ENCODE measurements around the gene PAMR1.
A peak's percentile ranks its signal among the peaks of the same experiment; 100 is the strongest.
"Not testable (repeated sequence)": the region's sequence is repeated elsewhere in the genome, so short reads cannot be mapped to it uniquely, and the experiment has no call there.

The PAMR1 gene, protein sequence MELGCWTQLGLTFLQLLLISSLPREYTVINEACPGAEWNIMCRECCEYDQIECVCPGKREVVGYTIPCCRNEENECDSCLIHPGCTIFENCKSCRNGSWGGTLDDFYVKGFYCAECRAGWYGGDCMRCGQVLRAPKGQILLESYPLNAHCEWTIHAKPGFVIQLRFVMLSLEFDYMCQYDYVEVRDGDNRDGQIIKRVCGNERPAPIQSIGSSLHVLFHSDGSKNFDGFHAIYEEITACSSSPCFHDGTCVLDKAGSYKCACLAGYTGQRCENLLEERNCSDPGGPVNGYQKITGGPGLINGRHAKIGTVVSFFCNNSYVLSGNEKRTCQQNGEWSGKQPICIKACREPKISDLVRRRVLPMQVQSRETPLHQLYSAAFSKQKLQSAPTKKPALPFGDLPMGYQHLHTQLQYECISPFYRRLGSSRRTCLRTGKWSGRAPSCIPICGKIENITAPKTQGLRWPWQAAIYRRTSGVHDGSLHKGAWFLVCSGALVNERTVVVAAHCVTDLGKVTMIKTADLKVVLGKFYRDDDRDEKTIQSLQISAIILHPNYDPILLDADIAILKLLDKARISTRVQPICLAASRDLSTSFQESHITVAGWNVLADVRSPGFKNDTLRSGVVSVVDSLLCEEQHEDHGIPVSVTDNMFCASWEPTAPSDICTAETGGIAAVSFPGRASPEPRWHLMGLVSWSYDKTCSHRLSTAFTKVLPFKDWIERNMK

DNA sequence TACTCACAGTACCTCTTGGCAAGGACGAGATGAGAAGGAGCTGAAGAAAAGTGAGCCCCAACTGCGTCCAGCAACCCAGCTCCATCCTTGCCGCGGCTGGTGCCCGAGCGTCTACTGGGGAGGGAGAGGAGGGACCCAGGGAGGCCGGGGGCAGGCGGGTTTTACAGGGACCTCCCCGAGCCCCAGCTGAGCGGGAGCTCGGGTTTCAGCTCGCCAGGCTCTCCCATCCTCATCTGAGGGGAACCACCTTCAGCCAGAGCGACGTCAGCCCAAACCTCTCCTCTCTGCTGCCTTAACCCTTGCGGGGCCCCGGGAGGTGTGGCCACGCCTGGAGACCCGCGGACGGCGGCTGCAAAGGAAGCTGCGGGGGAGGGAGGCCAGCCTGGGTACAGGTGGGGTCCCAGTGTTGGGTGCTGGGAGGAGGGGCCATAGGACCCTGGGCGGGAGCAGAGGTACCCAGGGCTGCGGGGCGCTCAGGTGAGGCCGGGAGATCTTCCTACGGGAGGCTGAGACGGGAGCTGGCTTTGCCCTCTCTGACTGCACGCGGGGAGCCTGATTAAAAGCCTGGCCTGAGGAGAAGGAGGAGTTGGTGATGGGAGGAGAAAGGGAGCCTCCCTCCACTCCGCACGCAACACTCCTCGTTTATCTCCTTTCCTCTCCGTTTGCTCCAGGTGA is at the start of gene PAMR1:
TSS of gene PAMR1 (minus strand) at position 116 of the 675 bp plus-strand sequence. CDS start at position 85, 31 bp downstream.
- DNase-seq: peak; percentile 19 to 21

DNA sequence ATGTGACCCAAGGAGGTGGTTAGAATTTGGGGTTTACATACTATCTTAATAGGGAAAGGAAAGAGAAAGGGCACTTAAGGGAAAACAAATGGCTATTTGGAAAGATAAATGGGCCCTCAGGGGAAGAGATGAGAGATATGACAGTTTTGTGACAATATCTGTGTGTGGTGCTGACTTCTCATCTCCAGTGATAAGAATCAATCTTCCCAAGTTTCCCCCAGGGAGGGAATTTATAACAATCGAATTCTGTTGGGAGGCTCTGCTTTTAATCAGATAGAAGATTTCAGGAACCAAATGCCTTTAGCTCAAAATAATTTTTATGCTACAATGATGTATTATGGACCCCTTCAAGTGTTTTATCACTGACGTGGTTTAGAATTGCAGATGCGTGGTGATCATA is 46.3 kb upstream of the PAMR1 start:
- DNase-seq: no peak

DNA sequence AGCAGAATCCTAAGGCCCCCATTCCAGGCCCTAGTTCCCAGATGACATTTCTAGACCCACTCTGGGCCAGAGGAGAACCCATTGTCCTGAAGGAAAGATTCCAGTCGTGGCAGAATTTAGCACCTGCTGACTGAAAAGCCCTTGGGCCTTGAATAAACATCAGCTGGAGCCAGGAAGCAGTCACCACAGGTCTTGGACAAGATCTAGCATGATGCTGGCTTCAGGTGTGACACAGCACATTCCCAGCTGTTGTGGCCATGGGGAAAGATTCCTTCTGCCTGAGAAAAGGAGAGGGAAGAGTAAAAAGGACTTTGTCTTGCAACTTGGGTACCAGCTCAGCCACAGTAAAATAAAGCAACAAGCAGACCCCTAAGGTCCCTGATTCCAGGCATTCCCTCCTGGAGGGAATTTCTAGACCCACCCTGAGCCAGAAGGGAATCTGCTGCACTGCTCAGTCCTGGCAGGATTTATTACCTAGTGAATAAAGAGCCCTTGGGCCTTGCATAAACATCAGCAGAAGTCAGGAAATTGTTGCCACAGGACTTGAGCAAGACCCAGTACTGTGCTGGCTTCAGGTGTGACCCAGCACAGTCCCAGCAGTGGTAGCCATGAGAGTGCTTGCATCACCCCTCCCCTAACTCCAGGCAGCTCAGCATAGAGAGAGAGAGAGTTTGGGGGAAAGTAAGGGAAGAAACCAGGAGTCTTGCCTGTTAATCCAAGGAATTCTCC is 42.5 kb upstream of the PAMR1 start:
- DNase-seq: no peak

DNA sequence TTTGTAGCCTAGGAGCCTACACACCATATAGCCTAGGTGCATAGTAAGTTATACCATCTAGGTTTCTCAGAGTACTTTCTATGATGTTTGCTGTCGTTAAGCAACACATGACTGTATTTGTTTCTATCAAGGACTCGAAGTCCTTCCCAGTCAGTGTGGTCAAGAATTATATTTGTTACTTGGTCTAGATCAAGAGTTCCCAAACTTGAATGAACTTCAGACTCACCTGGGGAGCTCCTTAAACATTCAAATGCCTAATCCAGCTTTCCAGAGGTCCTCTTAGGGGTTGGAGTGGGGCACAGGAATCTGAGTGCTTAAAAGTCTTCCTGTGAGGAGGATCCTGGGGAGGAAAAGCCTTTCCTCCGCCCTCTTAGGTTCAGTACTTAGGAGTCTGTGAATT is 41.5 kb upstream of the PAMR1 start:
- DNase-seq: no peak

DNA sequence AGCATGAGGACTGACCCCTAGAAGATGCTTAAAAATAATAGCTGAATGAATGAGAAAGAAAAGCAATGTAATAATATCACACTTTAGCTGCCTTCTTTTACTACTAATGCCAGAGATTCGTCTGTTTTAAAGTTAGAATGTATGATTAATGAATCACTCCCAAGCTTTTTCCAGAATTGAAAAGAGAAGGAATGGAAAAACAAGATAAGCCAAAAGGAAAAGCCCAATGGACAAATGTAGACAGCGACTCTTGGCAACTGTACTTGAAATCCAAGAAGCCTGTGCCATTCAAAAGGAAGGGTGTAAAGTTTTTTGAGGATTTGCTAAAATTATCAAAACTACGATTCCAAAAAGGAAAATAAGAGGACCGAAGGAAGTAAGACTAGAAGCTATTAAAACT is 40.8 kb upstream of the PAMR1 start:
- no peak for DNase-seq

DNA sequence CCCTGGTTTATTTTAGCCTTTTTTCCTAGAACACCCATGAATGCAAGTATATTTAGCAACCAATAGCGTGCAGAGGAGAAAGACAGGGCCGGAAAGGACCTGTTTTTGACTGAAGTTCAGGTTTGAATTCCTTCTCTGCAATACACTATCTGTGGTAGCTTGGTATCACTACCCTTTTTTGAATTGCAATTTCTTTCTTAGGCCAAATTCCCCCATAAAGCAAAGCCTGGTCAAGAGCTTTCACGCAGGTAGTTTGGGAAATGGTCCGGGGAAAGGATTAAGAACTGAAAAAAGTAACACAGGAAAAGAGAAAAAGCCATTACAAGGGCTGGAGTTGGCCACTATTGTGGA is 38.8 kb upstream of the PAMR1 start:
- no peak for DNase-seq

DNA sequence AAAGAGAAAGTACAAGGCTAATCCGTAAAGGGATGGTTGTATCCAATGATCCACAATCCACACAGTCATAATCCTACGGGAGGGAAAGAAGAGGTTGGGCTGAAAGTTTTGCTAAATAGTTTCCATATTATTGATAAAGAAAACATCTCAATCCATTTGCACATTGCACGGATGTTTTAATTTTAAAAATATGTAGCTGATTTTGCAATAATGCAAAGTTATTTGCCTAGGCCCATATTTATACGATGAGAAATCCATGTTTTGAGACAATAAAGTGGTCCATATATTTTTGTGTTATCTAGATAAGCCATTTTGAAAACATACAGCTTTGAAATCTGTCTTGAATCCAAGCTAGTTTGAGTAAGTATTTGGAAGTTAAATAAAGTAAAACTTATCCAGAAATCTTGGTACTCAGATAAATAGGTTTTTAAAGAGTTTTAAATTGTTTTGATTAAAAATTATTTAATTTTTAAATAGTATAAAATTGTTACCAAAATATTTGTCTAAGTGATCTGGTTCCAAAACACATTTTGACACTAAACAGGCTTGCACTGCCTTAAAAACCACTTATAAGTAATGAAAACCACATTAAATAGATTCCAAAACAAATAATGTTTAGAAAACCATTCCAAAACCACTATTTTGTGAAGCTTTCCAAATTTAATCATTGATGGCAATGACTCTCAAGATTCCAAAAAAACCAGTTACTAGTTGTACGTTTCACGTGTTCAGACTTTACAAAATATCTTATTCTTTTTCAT is 38.2 kb upstream of the PAMR1 start:
- DNase-seq: no peak

DNA sequence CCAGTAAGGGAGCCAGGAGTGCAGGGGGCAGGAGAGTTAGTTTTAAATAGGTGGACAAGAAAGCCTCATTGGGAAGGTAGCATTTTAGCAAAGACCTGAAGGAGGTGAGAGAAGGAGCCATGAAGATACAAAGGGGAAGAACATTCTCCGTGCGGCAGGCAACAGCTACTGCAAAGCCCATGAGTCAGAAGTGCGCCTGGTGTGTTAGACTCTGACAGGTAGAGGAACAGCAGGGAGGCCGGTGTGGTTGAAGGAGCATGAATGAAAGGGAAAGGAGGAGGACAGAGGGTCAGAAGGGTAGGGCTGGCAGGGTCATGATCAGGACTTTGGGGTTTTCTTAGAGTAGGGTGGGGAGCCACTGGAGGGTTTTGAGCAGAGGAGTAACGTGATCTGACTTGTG is 34.5 kb upstream of the PAMR1 start:
- DNase-seq: no peak

DNA sequence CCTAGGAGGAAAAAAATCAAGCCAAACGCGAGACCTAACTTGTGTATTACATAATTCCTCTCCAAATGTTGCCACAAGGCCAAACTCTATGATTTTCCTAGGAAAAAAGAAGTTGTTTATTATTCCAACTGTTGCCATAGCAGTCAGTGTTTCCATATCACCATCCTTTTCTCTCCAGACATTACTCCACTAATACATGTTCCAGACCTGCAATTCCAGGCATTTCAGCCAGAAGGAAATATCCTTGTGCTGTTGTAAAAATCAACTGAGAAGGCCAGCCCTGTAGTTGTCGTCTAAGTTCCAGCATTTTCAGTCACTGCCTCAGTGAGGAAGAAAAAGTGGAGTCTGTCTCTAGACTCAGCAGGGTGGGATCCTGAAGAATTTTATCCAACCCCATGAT is 33.1 kb upstream of the PAMR1 start:
- no peak for DNase-seq

DNA sequence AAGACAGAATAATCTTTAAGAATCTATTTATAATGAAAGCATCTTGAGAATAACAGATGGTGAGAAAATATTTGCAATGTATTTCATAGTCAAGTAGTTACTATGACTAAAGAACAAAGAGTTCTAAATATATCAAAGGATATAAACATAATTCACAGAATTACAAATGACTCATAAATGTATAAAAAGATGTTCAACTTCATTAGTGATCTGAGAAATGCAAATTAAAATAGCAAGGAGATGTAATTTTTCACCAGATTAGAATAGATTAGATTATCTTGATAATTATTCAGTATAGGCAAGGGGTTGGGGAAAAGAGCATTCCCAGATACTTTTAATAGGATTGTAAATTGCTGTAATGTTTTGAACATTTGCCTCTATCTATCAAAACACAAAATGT is 30.1 kb upstream of the PAMR1 start:
- no peak for DNase-seq

DNA sequence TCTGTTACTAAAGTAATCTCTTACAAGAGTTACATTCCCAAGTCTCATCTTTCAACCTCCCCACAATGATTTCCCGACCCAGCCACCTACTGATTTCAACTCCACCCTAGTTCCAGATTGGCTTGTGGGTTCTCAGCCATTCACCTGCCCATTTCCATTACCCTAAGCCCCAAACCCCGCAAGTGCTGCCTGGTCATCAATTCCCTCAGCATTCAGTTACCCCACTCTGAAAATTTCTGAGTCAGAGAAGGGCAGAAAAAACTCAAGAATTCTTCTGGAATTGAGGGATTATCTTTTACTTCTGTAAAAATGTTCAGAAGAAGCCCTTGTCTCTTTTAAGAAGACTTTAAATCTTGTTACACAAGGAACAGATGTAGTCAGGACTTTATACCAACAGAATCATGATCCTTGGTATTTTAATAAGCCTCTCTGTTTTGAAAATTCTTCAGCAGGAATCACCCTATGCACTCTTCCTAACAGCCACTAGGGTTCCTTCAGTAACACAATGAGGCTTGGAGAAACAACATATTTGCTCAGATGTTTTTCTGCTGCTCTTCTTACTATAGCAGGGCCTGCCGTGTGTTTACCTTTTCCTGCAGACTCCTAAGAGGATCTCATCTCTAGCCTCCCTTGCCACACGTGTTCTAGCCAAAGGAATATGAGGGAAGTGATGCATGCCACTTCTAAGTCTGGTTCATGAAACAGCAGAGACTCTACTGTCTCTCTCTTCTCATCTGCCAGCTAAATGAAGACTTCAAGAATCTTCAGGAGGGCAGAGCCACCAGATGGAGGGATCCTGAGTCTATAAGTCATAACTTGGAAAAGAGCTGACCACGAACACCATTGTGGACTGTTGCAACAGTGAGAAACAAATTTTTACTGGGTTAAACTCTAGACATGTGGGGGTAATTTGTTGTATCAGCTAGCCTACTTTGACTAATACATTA is 29.3 kb upstream of the PAMR1 start:
- DNase-seq: no peak

DNA sequence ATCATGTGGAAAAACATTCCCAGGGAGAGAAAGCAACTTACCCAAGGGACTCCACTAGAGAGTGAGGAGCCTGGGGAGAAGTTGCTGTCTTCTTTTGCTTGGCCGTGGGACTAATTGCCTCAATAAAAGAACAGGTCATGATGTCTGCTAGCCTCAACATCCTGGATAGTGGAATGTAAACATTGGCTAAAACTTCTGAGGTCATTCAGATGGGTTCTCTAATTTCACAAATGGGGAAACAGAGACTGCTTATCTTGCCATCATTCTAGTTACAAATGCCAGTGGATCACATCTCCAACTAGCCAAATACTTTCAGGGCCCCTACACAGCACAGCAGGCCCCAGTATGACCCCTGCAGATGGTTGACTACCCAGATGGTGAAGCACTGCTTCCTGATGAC is 28.4 kb upstream of the PAMR1 start:
- DNase-seq: no peak

DNA sequence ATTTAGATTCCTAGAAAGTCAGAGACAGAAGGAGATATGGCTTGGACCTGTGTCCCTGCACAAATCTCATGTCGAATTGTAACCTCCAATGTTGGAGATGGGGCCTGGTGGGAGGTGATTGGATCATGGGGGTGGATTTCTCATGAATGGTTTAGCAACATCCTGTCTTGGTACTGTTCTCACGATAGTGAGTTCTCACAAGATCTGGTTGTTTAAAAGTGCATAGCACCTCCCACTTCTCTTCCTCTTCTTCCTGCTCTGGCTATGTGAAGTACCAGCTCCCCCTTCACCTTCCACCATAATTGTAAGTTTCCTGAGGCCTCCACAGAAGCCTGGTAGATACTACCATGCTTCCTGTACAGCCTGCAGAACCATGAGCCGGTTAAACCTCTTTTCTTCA is 27.6 kb upstream of the PAMR1 start:
- DNase-seq: no peak

DNA sequence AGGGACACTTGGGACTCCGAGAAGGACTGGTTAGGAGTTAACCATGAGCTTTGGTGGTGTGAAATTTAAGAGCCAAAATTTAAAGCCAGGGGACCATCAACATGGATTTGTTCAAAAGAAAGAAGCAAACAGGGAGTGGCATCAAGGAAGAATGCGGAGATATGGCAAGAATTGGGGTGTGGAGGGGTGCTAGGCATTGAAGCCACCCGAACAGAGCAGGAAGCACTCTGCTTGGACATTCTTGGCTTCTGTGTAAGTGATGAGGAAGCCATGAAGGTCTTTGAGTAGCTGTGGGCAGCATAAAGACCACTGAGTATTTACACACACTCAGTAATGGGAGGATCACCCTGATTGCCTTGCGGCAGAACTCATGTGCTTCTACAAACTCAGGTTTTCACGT is 27.2 kb upstream of the PAMR1 start:
- no peak for DNase-seq

DNA sequence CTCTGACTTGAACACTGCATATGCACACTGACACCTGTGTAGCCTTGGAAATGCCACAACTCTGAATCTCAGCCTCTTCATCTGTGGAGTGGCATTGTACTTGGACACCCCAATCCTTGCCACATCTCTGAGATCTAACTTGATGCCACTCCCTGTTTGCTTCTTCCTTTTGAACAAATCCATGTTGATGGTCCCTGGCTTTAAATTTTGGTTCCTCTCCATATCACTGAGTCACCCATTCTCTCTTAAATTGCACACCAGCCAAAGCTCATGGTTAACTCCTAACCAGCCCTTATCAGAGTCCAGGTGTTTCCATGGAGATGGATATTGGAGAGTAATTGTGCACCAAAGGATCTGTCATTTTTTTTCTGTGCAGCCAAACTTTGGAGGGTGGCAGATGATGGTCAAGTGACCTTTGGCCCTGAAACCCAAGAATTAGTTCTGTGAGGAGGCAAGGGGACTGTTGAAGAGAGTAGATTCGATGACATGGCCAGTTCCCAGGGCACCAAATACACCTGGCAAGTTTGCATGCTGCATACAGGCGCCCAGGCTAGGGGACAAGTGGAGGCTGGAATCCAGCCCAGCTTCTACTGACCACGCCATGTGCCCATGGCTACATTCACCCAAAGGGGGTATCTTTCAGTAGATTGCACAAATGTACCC is 25.1 kb upstream of the PAMR1 start:
- DNase-seq: no peak

DNA sequence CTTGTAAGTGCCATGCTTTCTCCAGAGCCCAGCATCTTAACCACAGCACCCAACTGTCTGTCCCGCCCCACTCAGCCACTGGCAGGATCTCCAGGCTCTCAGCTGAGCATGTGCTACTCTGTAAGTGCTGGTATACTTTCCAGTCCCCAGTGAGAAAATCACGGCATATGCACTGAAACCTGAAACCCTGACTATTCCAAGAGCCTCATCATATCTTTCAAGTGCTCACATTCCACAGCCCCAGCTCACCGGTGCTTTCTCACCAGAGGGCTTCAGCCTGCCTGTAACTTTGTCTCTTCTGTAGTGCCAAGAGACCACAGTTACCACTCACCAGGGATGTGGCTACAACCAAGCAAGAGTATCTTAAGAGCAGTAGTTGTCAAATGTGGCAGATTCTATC is 24.4 kb upstream of the PAMR1 start:
- DNase-seq: no peak

DNA sequence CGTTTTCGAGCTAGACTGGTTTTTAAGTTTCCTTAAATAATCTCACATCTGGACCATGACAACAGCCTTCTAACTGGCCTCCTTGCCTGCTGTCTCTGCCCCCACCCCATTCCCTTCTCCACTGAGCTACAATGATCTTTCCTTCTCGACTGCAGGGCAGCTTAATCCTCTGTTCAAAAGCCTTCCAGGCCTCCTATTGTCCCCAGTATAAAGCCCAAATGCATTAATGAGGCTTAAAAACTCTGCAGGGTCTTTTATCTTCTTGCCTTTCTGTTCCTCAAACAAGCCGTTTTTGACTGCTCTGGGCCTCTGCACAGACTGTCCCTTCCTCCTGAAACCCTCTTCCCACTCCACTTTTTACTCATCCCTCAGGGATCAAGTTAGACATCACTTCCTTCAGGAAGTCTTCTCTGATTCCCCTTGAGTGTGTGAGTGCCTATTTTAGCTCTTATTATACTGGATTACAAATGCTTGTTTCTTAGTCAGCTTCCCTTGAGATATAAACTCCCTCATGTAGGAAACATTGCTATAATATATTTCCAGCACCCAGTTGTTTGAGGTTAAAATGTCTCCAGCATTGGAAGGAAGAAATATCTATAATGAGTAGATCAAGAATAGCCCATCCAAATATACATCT is 23.6 kb upstream of the PAMR1 start:
- DNase-seq: no peak

DNA sequence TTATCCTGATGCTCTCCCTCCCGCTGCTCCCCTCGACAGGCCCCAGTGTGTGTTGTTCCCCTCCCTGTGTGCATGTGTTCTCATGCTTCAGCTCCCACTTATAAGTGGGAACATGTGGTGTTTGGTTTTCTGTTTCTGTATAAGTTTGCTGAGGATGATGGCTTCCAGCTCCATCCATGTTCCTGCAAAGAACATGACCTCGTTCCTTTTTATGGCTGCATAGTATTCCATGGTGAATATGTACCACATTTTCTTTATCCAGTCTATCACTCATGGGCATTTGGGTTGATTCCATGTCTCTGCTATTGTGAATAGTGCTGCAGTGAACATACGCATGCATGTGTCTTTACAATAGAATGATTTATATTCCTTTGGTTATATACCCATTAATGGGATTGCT is 22.6 kb upstream of the PAMR1 start:
- DNase-seq: not testable (repeated sequence)

DNA sequence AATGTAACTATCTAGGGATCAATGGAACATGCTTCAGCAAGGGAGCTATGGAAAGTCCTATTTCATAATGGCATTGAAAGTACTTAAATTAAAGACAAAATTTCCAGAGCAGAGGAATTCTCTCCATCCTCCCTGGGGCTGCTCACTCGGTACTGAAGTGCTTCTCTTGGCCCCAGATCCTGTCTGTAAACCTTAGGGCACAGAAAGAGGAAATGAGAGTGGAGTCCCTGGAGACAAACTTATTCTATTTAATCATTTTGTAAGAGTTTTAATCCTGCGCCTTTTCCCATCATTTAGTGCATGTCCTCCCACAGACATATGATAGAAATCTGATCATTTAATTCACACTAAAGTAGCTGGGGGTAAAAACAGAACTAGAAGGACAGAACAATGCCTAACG is 20.9 kb upstream of the PAMR1 start:
- no peak for DNase-seq

DNA sequence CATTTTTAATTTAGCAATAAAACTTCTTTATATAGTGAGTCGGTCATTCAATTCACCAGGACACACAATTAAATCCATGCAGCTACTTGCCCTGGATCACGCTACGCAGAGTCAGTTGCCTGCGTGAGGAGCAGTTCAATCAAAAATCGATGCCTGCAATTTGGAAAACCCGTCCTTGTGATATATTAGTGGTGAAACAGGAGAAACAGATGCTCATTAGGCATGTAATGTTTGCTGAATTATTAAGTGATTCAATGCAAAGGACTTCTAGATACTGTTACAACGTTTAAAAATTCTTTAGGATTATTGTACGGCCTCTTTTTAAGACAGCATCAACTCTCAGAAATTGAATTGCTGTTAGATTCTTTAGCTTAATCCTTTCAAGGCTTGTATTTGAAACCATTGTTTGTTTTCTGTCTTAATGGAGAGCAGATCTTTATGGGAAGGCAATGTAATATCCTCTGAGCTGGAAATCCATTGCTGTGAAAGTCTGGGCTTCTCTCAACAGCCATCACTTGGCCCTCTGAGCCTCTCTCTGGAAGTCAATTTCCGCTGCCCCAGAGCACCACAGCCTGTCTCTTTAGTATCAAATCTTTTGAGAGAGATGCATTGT is 20.1 kb upstream of the PAMR1 start:
- DNase-seq: no peak

Data from activated T-cell treated with anti-CD3 and anti-CD28 coated beads, Interleukin-2, amount 50 U/mL, for 48 hours (primary cell).